DOHH2 (cell line): ENCODE measurements around the gene OR2AG1.

Experiments used
- EZH2phosphoT487 ChIP-seq: fragments of 200-600 bp; sonication (generic); IDR thresholded peaks from 2 replicates; pipeline ENCODE4 v1.6.1; 2017; ENCODE audit warnings: borderline replicate concordance, mild to moderate bottlenecking, antibody characterized with exemption, low read length, moderate library complexity, mixed read lengths
- TF ChIP-seq, protein P1 (sequence below): fragments of 200-600 bp; sonication (generic); IDR thresholded peaks from one replicate; pipeline ENCODE4 v1.5.1; 2014; ENCODE audit warnings: antibody characterized with exemption, mild to moderate bottlenecking, low read depth, low read length; ENCODE audit not compliant: poor library complexity, severe bottlenecking

DNA sequence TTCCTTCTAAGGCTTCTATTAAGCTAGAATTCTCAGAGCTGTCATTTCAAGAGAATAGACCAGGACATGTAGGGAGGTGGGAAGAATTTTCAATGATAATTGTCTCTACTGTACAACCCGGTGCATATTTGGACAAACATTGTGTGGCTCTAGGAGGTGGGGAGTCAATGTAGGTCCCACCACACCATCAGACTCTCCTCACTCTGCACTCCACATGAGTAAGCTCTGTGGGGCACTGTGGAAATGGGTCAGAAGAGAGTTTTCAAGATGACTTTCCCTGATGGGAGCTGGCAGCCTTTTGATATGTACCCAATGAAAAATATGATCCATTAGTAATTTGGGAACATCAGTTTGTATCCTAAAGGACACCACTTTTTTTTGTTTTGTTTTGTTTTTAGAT is 44.2 kb upstream of the OR2AG1 start:
- TF ChIP-seq, protein P1, sequence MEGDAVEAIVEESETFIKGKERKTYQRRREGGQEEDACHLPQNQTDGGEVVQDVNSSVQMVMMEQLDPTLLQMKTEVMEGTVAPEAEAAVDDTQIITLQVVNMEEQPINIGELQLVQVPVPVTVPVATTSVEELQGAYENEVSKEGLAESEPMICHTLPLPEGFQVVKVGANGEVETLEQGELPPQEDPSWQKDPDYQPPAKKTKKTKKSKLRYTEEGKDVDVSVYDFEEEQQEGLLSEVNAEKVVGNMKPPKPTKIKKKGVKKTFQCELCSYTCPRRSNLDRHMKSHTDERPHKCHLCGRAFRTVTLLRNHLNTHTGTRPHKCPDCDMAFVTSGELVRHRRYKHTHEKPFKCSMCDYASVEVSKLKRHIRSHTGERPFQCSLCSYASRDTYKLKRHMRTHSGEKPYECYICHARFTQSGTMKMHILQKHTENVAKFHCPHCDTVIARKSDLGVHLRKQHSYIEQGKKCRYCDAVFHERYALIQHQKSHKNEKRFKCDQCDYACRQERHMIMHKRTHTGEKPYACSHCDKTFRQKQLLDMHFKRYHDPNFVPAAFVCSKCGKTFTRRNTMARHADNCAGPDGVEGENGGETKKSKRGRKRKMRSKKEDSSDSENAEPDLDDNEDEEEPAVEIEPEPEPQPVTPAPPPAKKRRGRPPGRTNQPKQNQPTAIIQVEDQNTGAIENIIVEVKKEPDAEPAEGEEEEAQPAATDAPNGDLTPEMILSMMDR: no peak
- no peak for TF ChIP-seq EZH2phosphoT487
